ENCODE results near the gene SSTR3. TPM values are rescaled to one million over a fixed set of nuclear protein-coding genes. Genes with fewer than 3 reads are reported as not detected.
"Not testable (repeated sequence)": the region's sequence is repeated elsewhere in the genome, so short reads cannot be mapped to it uniquely, and the experiment has no call there.

Gene SSTR3
- total RNA-seq, 1 donor from 2014 or later, result not detected

DNA sequence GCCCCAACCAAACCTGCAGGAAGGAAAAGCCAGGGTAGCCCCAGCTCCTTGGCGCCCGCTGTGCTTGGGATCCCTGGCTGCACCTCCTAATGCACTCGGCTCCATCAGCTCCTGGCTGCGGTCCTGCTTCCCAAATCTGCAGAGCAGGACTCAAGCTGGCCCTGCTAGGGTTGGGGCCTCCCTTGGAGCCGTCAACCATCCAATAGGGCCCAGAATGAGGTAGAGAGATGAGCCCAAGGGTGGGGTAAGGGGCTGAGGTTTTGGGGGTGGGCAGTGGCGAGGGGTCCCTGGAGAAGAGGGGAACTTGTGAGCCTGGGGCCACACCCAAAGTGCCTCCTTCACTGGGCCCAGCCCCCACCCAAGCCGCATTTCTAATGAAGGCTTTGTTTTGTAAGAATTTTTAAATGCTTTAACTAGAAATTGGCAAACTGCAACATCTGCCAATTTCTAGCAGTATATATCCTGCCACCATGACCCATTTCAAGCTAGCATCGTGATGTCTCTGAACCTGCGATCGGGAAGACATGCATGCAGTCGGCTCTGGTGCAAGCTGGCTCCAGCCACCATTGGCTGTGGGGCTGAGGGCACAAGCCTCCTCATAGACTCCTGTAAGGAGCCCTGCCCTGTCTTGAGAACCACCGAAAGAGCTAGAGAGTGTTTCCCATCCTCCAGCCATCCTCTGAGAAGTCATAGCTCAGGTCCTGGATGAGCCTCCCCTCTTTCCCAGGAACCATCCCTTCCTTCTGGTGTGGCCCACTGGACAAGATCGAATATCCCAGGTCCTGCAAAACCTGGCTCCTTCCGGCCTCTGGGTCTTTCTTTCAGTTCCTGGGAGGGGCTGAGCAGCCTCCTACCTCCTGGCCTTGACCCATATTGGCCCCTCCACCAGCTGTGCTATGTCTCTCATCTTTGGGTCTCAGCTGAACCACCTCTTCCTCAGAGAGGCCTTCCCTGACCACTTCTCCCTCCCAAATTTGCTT, 39.7 kb downstream of the SSTR3 start:
- Mint-ChIP-seq H3K27me3 (ENCODE audit: low read depth) (peaks cover 19% of the 10 kb centered on the region), H3K4me3 (ENCODE audit: unreplicated experiment) (no peak overlapping the region), H3K9me3 (ENCODE audit: low read depth) (no peaks in the 10 kb centered on the region), H3K4me1 (ENCODE audit: low read depth) (peaks cover 19% of the 10 kb centered on the region), H3K27ac (ENCODE audit: unreplicated experiment) (no peak overlapping the region), H3K36me3 (ENCODE audit: low read depth) (no peaks in the 10 kb centered on the region)
- peak; percentile 63 for DNase-seq (ENCODE audit: low spot score)
- TF ChIP-seq, protein P1, sequence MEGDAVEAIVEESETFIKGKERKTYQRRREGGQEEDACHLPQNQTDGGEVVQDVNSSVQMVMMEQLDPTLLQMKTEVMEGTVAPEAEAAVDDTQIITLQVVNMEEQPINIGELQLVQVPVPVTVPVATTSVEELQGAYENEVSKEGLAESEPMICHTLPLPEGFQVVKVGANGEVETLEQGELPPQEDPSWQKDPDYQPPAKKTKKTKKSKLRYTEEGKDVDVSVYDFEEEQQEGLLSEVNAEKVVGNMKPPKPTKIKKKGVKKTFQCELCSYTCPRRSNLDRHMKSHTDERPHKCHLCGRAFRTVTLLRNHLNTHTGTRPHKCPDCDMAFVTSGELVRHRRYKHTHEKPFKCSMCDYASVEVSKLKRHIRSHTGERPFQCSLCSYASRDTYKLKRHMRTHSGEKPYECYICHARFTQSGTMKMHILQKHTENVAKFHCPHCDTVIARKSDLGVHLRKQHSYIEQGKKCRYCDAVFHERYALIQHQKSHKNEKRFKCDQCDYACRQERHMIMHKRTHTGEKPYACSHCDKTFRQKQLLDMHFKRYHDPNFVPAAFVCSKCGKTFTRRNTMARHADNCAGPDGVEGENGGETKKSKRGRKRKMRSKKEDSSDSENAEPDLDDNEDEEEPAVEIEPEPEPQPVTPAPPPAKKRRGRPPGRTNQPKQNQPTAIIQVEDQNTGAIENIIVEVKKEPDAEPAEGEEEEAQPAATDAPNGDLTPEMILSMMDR (IDR thresholded peaks at IDR 0.05), result no peak

DNA sequence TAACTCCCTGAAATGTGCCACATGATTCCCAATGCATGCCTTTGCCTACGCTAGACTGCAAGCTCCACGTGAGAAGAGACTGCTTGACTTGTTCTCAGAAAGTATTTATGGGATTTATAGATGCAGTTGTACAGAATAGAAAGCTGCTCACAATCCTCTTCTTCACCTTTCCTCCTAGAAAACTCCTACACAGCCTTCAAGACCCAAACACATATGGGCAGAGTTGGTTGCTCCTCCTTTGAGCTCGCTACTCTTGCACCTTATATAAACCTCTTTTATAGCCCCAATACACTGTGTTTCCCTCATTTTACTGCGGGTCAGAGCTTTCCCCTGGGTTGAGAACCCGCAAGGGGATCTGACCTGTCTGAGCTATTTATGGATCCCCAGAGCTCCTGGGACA, 40.6 kb downstream of the SSTR3 start:
- no peaks in the 10 kb centered on the region for H3K36me3 Mint-ChIP-seq (ENCODE audit: low read depth)
- H3K9me3 Mint-ChIP-seq (ENCODE audit: low read depth), result no peaks in the 10 kb centered on the region
- no peak for DNase-seq (ENCODE audit: low spot score)
- peaks cover 19% of the 10 kb centered on the region for H3K27me3 Mint-ChIP-seq (ENCODE audit: low read depth)
- H3K4me3 Mint-ChIP-seq (ENCODE audit: unreplicated experiment), result no peak overlapping the region
- peaks cover 11% of the 10 kb centered on the region for H3K4me1 Mint-ChIP-seq (ENCODE audit: low read depth)
- TF ChIP-seq, protein P1 (IDR thresholded peaks at IDR 0.05), result no peak
- H3K27ac Mint-ChIP-seq (ENCODE audit: unreplicated experiment), result no peak overlapping the region

DNA sequence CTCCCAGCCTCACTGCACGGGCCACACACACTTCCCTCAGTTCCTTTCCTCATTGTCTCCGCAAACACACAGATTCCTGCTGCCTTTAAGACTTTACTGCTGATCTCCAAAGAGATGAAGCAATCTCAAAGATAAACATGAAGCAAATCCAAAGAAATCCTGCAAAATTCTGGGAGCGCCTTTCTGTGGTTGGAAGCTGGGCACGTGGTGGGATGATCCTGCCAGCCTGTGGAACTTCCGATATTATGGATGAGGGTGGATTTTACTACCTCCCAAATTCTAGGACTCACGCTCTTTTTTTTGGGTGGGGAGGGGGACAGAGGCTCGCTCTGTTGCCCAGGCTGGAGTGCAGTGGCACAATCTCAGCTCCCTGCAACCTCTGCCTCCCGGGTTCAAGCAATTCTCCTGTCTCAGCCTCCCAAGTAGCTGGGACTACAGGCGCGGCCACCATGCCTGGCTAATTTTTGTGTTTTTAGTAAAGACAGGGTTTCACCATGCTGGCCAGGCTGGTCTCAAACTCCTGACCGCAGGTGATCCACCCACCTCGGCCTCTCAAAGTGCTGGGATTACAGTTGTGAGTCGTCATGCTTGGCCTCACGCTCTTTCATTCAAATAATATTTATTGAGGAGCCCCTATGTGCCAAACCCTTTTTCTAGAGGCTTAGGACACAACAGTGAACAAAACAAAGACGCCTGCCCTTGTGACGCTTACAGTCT, 41.4 kb downstream of the SSTR3 start:
- not testable (repeated sequence) for H3K9me3 Mint-ChIP-seq (ENCODE audit: low read depth); H3K4me3 Mint-ChIP-seq (ENCODE audit: unreplicated experiment); H3K36me3 Mint-ChIP-seq (ENCODE audit: low read depth); DNase-seq (ENCODE audit: low spot score); H3K4me1 Mint-ChIP-seq (ENCODE audit: low read depth); H3K27ac Mint-ChIP-seq (ENCODE audit: unreplicated experiment)
- peaks cover 21% of the 10 kb centered on the region for H3K27me3 Mint-ChIP-seq (ENCODE audit: low read depth)

DNA sequence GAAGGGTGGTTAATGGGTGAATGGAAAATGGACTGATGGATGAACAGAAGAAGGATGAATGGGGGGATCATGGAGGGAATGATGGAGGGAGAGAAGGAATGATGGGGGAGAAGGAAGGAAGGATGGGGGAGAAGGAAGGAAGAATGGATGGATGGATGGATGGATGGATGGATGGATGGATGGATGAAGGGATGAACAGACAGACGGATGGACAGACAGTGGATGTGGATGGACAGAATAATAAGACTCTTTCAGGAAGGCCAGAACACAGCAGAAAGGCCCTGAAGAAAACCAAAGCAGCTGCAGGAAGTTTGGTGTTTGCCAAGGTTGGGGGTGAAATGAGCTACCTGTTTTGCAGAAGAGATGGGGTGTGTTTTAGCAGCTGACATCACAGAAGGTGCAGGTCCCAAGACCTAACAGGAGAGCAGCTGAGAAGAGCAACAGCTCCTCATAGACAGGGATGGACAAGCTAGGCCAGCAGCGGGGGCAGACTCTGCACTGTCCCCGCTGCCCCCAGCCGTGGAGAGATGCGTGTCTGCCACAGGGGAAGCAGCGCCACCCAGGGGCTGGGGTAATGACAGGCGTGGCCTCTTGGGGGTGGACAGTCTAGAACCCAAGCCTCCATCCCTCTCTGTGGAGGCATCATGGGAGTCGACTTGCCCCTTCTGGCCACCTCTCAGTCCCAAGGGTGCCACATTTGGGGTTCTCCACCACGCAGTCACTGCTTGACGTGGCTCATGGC, 42.2 kb downstream of the SSTR3 start:
- TF ChIP-seq, protein P1 (IDR thresholded peaks at IDR 0.05), result no peak
- Mint-ChIP-seq H3K27ac (ENCODE audit: unreplicated experiment) (no peak overlapping the region), H3K27me3 (ENCODE audit: low read depth) (peaks cover 21% of the 10 kb centered on the region), H3K36me3 (ENCODE audit: low read depth) (no peaks in the 10 kb centered on the region), H3K4me3 (ENCODE audit: unreplicated experiment) (no peak overlapping the region), H3K9me3 (ENCODE audit: low read depth) (no peaks in the 10 kb centered on the region), H3K4me1 (ENCODE audit: low read depth) (peaks cover 3% of the 10 kb centered on the region)
- peak; percentile 65 for DNase-seq (ENCODE audit: low spot score)

DNA sequence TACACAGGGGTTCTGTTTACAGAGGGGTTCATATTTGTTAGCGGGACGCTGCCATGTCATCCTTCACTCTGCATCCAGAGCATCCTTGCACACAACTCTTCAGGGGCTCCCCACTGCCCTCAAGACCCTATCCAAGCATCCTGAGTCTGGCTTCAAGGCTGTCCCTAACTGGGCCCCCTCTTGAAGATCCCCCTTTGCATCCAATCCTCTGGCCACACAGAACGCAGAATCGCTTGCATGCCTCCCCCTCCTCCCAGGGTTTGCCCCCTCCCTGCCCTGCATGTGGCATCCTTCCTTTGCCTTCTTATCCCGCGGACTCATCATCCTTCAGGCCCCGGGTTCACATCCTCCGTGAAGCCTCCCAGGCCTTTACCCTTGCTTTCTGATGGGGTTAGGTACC, 42.9 kb downstream of the SSTR3 start:
- Mint-ChIP-seq H3K4me1 (ENCODE audit: low read depth) (peaks cover 3% of the 10 kb centered on the region), H3K27me3 (ENCODE audit: low read depth) (peaks cover 17% of the 10 kb centered on the region), H3K9me3 (ENCODE audit: low read depth) (no peaks in the 10 kb centered on the region), H3K4me3 (ENCODE audit: unreplicated experiment) (no peak overlapping the region), H3K27ac (ENCODE audit: unreplicated experiment) (no peak overlapping the region), H3K36me3 (ENCODE audit: low read depth) (no peaks in the 10 kb centered on the region)
- TF ChIP-seq, protein P1 (IDR thresholded peaks at IDR 0.05), result no peak
- no peak for DNase-seq (ENCODE audit: low spot score)
